RKO (cell line): ENCODE measurements around the gene SLC16A6.
"Not testable (repeated sequence)": the region's sequence is repeated elsewhere in the genome, so short reads cannot be mapped to it uniquely, and the experiment has no call there.

Source experiments
- DNase-seq: peaks from one replicate; pipeline ENCODE4 v3.0.0-alpha.2; 2016; ENCODE audit warnings: low spot score

Gene SLC16A6

GRCh38 chr17:68290268-68290954, 516 bp downstream of the SLC16A6 start:
- DNase-seq: no peak

- DNase-seq: no peak
These were observed 1.0 kb downstream of the SLC16A6 start for GRCh38 chr17:68289936-68290267.

GRCh38 chr17:68289473-68289872, 1.5 kb downstream of the SLC16A6 start:
- no peak for DNase-seq

GRCh38 chr17:68288804-68289203, 2.1 kb downstream of the SLC16A6 start:
- no peak for DNase-seq

GRCh38 chr17:68288375-68288774, 2.6 kb downstream of the SLC16A6 start:
- DNase-seq: peak; percentile 40

GRCh38 chr17:68281965-68282364, 9.0 kb downstream of the SLC16A6 start:
- not testable (repeated sequence) for DNase-seq

- DNase-seq: no peak
These were observed 13.1 kb downstream of the SLC16A6 start for GRCh38 chr17:68277807-68278206.

GRCh38 chr17:68276339-68276738, 14.6 kb downstream of the SLC16A6 start:
- DNase-seq: not testable (repeated sequence)

- no peak for DNase-seq
These were observed 17.2 kb downstream of the SLC16A6 start for GRCh38 chr17:68273722-68274121.

GRCh38 chr17:68265833-68266232, 25.1 kb downstream of the SLC16A6 start:
- not testable (repeated sequence) for DNase-seq

- peak; percentile 31 for DNase-seq
These were observed 27.7 kb downstream of the SLC16A6 start for GRCh38 chr17:68263101-68263681.

GRCh38 chr17:68262467-68262866, 28.5 kb downstream of the SLC16A6 start:
- not testable (repeated sequence) for DNase-seq

- no peak for DNase-seq
These were observed 30.7 kb downstream of the SLC16A6 start for GRCh38 chr17:68260051-68260762.

GRCh38 chr17:68259648-68259951, 31.3 kb downstream of the SLC16A6 start:
- peak; percentile 61 for DNase-seq

GRCh38 chr17:68258890-68259647, 31.9 kb downstream of the SLC16A6 start:
- peak; percentile 31 for DNase-seq

GRCh38 chr17:68257934-68258333, 33.0 kb downstream of the SLC16A6 start:
- peak; percentile 50 for DNase-seq

- not testable (repeated sequence) for DNase-seq
These were observed 34.2 kb downstream of the SLC16A6 start for GRCh38 chr17:68256701-68257100.

- no peak for DNase-seq
These were observed 35.0 kb downstream of the SLC16A6 start for GRCh38 chr17:68255731-68256538.

GRCh38 chr17:68255151-68255550, 35.8 kb downstream of the SLC16A6 start:
- DNase-seq: no peak

GRCh38 chr17:68253426-68253825, 37.5 kb downstream of the SLC16A6 start:
- not testable (repeated sequence) for DNase-seq

- no peak for DNase-seq
These were observed 41.6 kb downstream of the SLC16A6 start for GRCh38 chr17:68249354-68249765.

GRCh38 chr17:68248891-68249290, 42.0 kb downstream of the SLC16A6 start:
- DNase-seq: peak; percentile 58
